CD14-positive monocyte (primary cell): ENCODE results near the gene RALBP1. TPM values are rescaled to one million over a fixed set of nuclear protein-coding genes. Genes with fewer than 3 reads are reported as not detected.
A peak's percentile ranks its signal among the peaks of the same experiment; 100 is the strongest.

Experiments used
- DNase-seq, 3 donors: peaks; one replicate each; pipeline ENCODE4 v3.0.0-alpha.2; 2011 to 2022
- H2AFZ ChIP-seq: 2 replicates; pipeline ENCODE4 v1.6.0; 2012; ENCODE audit warnings: mild to moderate bottlenecking, low read depth, low read length, inconsistent platforms; ENCODE audit not compliant: insufficient read depth, poor library complexity, severe bottlenecking
- H3K27ac ChIP-seq, 2 donors: 1 replicate in 1 of 2; 2 replicates in 1 of 2; pipeline ENCODE4 v1.5.1; 2012 to 2013; ENCODE audit warnings: low read length in 2 of 2, control low read depth in 1 of 2, inconsistent platforms in 1 of 2, low read depth in 1 of 2, mild to moderate bottlenecking in 1 of 2
- H3K27me3 ChIP-seq, 2 donors: one replicate each; pipeline versions ENCODE4 v1.6.0 to v1.6.1; 2011 to 2013; ENCODE audit warnings: low read length in 2 of 2; ENCODE audit not compliant: control insufficient read depth in 2 of 2, insufficient read depth in 2 of 2
- H3K36me3 ChIP-seq, 2 donors: replicated peaks in 1 of 2; 1 replicate in 1 of 2; 2 replicates in 1 of 2; pipeline versions ENCODE4 v1.5.1 to v1.6.1; 2012 to 2013; ENCODE audit warnings: low read length in 2 of 2, control low read depth in 1 of 2, inconsistent platforms in 1 of 2, mild to moderate bottlenecking in 1 of 2; ENCODE audit not compliant: insufficient read depth in 2 of 2, control insufficient read depth in 1 of 2
- H3K4me1 ChIP-seq, 2 donors: 1 replicate in 1 of 2; 2 replicates in 1 of 2; pipeline versions ENCODE4 v1.5.1 to v1.6.1; 2012 to 2013; ENCODE audit warnings: low read length in 2 of 2, control low read depth in 1 of 2, inconsistent platforms in 1 of 2, mild to moderate bottlenecking in 1 of 2, moderate library complexity in 1 of 2; ENCODE audit not compliant: insufficient read depth in 2 of 2, control insufficient read depth in 1 of 2
- H3K4me2 ChIP-seq: replicated peaks from 2 replicates; pipeline ENCODE3; 2012; ENCODE audit warnings: low read length, moderate library complexity, mild to moderate bottlenecking; ENCODE audit not compliant: poor library complexity, severe bottlenecking; ENCODE audit errors: extremely low read depth
- H3K4me3 ChIP-seq, 3 experiments: fragments of 200-600 bp in 1 of 3; sonication (generic) in 1 of 3; replicated peaks in 1 of 3; 1 replicate in 2 of 3; 2 replicates in 1 of 3; pipeline ENCODE4 v1.5.1; 2011 to 2013; ENCODE audit warnings: low read length in 3 of 3, mild to moderate bottlenecking in 3 of 3, control low read depth in 2 of 3, low read depth in 2 of 3, inconsistent platforms in 1 of 3, moderate library complexity in 1 of 3
- H3K79me2 ChIP-seq: 2 replicates; pipeline ENCODE4 v1.6.0; 2012; ENCODE audit warnings: mild to moderate bottlenecking, control low read depth, inconsistent platforms, low read length, moderate library complexity; ENCODE audit not compliant: insufficient read depth
- H3K9ac ChIP-seq: 2 replicates; pipeline ENCODE4 v1.6.0; 2017; ENCODE audit warnings: low read length, mild to moderate bottlenecking; ENCODE audit not compliant: insufficient read depth, poor library complexity, severe bottlenecking
- H3K9me3 ChIP-seq, 2 donors: replicated peaks in 1 of 2; 1 replicate in 1 of 2; 2 replicates in 1 of 2; pipeline versions ENCODE4 v1.5.1 to v1.6.1; 2012 to 2013; ENCODE audit warnings: low read length in 2 of 2, control low read depth in 1 of 2; ENCODE audit not compliant: control insufficient read depth in 1 of 2, insufficient read depth in 1 of 2
- H4K20me1 ChIP-seq: 2 replicates; pipeline ENCODE4 v1.6.0; 2012; ENCODE audit warnings: mild to moderate bottlenecking, low read length, control low read depth, moderate library complexity; ENCODE audit not compliant: insufficient read depth
- H3K27ac Mint-ChIP-seq, 7 donors: one replicate each; pipeline ENCODE4 v1.8.0; 2020; ENCODE audit warnings: mild to moderate bottlenecking in 7 of 7, mixed read lengths in 7 of 7, moderate library complexity in 6 of 7, inconsistent platforms in 2 of 7
- H3K27me3 Mint-ChIP-seq, 3 donors: one replicate each; pipeline ENCODE4 v1.8.0; 2021 to 2022; ENCODE audit warnings: low read depth in 3 of 3, mild to moderate bottlenecking in 3 of 3, mixed read lengths in 3 of 3, moderate library complexity in 3 of 3, inconsistent platforms in 1 of 3
- H3K36me3 Mint-ChIP-seq, 2 donors: one replicate each; pipeline ENCODE4 v1.8.0; 2020; ENCODE audit warnings: mixed read lengths in 2 of 2, inconsistent platforms in 1 of 2, mild to moderate bottlenecking in 1 of 2
- H3K4me1 Mint-ChIP-seq: one replicate; pipeline ENCODE4 v1.8.0; 2020; ENCODE audit warnings: mild to moderate bottlenecking, mixed read lengths
- H3K4me3 Mint-ChIP-seq, 2 donors: one replicate each; pipeline ENCODE4 v1.8.0; 2020; ENCODE audit warnings: mild to moderate bottlenecking in 2 of 2, mixed read lengths in 2 of 2, moderate library complexity in 1 of 2
- H3K9me3 Mint-ChIP-seq, 7 donors: one replicate each; pipeline ENCODE4 v1.8.0; 2020 to 2022; ENCODE audit warnings: mixed read lengths in 7 of 7, mild to moderate bottlenecking in 6 of 7, moderate library complexity in 6 of 7, inconsistent platforms in 2 of 7
- WGBS: methylation state at CpG from one replicate; pipeline ENCODE4 v1.1.5; 2013; ENCODE audit warnings: missing lambda C conversion rate; ENCODE audit not compliant: insufficient coverage; 5-methylcytosine and 5-hydroxymethylcytosine counted together
- intact Hi-C, 2 donors: fragments of 100-400 bp; cut with micrococcal nuclease; formaldehyde crosslinking; loops; one replicate each; pipeline versions ENCODE4 v1.15.0 to v1.15.1; 2023
- polyA plus RNA-seq, 3 donors: library from polyadenylated mRNA; depleted of rRNA in 1 of 3; unstranded in 2 of 3; stranded (reverse) in 1 of 3; fragments of 300-500 nt in 2 of 3; fragments of >200 nt in 1 of 3; fragmentation: Illumina TruSeq in 2 of 3; gene quantifications; 1 replicate in 2 of 3; 2 replicates in 1 of 3; pipeline ENCODE4 v1.2.3, GENCODE V29; 2012 to 2021
- TF ChIP-seq, protein P1 (sequence below): fragments of 200-600 bp; IDR thresholded peaks from one replicate; pipeline ENCODE4 v1.8.0; 2022; ENCODE audit warnings: antibody characterized with exemption, mild to moderate bottlenecking

Gene RALBP1
- polyA plus RNA-seq, 3 donors = 21.5 to 36.0 (median 32.8) TPM

DNA sequence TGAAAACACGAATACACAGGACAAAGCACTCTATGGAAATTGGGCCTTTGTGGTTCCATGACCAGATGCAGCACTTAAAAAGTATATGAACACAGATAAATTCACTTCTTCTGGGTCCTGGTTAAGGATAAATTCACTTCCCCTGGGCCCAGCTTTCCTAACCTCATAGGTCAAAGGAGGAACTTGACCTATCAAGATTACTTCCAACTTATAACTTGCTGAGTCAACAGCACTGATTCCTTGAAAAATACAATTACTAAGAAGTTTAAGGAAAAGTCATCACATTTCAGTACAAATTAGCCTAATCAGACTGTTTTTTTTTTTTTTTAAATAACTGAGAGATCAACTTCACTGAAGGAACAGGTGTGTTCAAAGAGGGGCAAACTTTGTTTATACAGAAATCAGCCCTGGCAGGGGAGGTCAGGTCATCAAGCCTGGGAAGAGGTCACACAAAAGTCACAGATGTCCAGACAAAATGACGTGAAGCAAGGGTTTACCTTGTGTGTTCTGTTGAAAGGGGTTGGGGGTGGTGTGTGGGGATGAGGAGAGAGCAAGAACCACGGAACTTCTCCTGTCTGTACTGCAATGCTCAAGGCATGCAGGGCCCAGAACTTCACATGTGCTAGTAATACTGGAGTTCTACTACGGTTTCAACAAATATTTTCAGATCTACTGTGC, 83.2 kb downstream of the RALBP1 start:
- no peaks in the 10 kb centered on the region for H3K27me3 Mint-ChIP-seq
- TF ChIP-seq, protein P1, sequence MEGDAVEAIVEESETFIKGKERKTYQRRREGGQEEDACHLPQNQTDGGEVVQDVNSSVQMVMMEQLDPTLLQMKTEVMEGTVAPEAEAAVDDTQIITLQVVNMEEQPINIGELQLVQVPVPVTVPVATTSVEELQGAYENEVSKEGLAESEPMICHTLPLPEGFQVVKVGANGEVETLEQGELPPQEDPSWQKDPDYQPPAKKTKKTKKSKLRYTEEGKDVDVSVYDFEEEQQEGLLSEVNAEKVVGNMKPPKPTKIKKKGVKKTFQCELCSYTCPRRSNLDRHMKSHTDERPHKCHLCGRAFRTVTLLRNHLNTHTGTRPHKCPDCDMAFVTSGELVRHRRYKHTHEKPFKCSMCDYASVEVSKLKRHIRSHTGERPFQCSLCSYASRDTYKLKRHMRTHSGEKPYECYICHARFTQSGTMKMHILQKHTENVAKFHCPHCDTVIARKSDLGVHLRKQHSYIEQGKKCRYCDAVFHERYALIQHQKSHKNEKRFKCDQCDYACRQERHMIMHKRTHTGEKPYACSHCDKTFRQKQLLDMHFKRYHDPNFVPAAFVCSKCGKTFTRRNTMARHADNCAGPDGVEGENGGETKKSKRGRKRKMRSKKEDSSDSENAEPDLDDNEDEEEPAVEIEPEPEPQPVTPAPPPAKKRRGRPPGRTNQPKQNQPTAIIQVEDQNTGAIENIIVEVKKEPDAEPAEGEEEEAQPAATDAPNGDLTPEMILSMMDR = no peak
- peak overlapping the region in 4 of 7 donors; percentile 25 to 83 (median 61) for H3K27ac Mint-ChIP-seq
- H3K9ac ChIP-seq = no peak overlapping the region
- intact Hi-C loops = no loop called here
- peak overlapping the region in 1 of 2 donors; percentile 24 for H3K27ac ChIP-seq
- H2AFZ ChIP-seq = no peak overlapping the region
- no peaks in the 10 kb centered on the region for H3K79me2 ChIP-seq
- no peak overlapping the region for H3K4me3 ChIP-seq
- WGBS = 92% methylated on average over 2 of the region's 4 CpGs
- H4K20me1 ChIP-seq = no peaks in the 10 kb centered on the region
- peaks cover 75 to 98% of the 10 kb centered on the region in 2 donors for H3K36me3 ChIP-seq
- H3K36me3 Mint-ChIP-seq = peaks cover 76 to 90% of the 10 kb centered on the region in 2 donors
- H3K4me1 Mint-ChIP-seq = peaks cover 31% of the 10 kb centered on the region
- H3K4me3 Mint-ChIP-seq = no peak overlapping the region
- no peak overlapping the region for H3K4me2 ChIP-seq
- H3K27me3 ChIP-seq = no peaks in the 10 kb centered on the region
- H3K9me3 Mint-ChIP-seq = peaks cover 0 to 5% (median 0%) of the 10 kb centered on the region in 7 donors
- H3K9me3 ChIP-seq = no peaks in the 10 kb centered on the region
- peaks cover 14 to 20% of the 10 kb centered on the region in 2 donors for H3K4me1 ChIP-seq
- no peak for DNase-seq

DNA sequence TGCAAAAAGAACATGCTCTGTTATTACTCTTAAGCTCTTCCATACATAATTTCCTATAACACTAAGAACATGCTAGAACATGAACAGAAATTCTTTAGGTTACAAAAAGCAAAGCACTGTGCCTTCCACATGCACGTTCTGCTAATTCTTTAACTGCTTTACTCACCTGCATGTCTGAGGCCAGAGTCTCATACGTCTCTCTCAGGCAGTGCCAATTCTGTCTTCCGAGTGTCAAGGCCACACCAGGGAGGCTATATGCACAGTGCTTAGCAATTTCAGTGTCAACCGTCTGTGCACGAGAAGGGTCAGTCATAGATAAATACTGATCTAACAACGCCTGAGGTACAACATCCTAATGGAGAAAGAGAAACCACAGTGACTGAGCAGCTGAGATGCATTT, 83.9 kb downstream of the RALBP1 start:
- no peaks in the 10 kb centered on the region for H3K27me3 ChIP-seq
- TF ChIP-seq, protein P1 = no peak
- H3K27me3 Mint-ChIP-seq = no peaks in the 10 kb centered on the region
- no peak overlapping the region for H3K9ac ChIP-seq
- no peaks in the 10 kb centered on the region for H4K20me1 ChIP-seq
- H3K27ac ChIP-seq = no peak overlapping the region
- no peak overlapping the region for H3K4me2 ChIP-seq
- peaks cover 74 to 83% of the 10 kb centered on the region in 2 donors for H3K36me3 Mint-ChIP-seq
- H3K79me2 ChIP-seq = no peaks in the 10 kb centered on the region
- peak overlapping the region in 1 of 7 donors; percentile 61 for H3K27ac Mint-ChIP-seq
- H3K4me3 Mint-ChIP-seq = no peak overlapping the region
- H3K9me3 ChIP-seq = no peaks in the 10 kb centered on the region
- peaks cover 0 to 2% (median 0%) of the 10 kb centered on the region in 7 donors for H3K9me3 Mint-ChIP-seq
- H3K36me3 ChIP-seq = peaks cover 71 to 97% of the 10 kb centered on the region in 2 donors
- 100% methylated on average over 5 of the region's 6 CpGs for WGBS
- H3K4me1 ChIP-seq = peaks cover 14 to 22% of the 10 kb centered on the region in 2 donors
- H3K4me3 ChIP-seq = no peak overlapping the region
- H2AFZ ChIP-seq = no peak overlapping the region
- peaks cover 38% of the 10 kb centered on the region for H3K4me1 Mint-ChIP-seq
- no peak for DNase-seq
- intact Hi-C loops = no loop called here
